Ovary (tissue), 9 donors: ENCODE measurements around the gene AMER3. TPM values are rescaled to one million over a fixed set of nuclear protein-coding genes. Genes with fewer than 3 reads are reported as not detected.
"Not testable (repeated sequence)": the region's sequence is repeated elsewhere in the genome, so short reads cannot be mapped to it uniquely, and the experiment has no call there.

Experiments
- DNase-seq, 5 donors: peaks; one replicate each; pipeline ENCODE4 v3.0.0-alpha.2; 2019 to 2020
- H3K27ac ChIP-seq, 2 donors: fragments of 200-600 bp; one replicate each; pipeline versions ENCODE4 v1.5.1 to v1.8.0; 2019 to 2022
- H3K27me3 ChIP-seq: fragments of 200-600 bp; one replicate; pipeline ENCODE4 v1.8.0; 2022
- H3K36me3 ChIP-seq: fragments of 200-600 bp; sonication (generic); one replicate; pipeline ENCODE4 v1.5.1; 2019
- H3K4me1 ChIP-seq: one replicate; pipeline ENCODE4 v1.8.1; 2013; ENCODE audit warnings: mild to moderate bottlenecking, moderate library complexity; ENCODE audit not compliant: insufficient read depth
- H3K4me3 ChIP-seq: fragments of 200-600 bp; sonication (generic); one replicate; pipeline ENCODE4 v1.5.1; 2017
- H3K9me3 ChIP-seq, 2 donors: fragments of 200-600 bp in 1 of 2; sonication (generic) in 1 of 2; one replicate each; pipeline versions ENCODE4 v1.5.1 to v1.8.1; 2013 to 2019; ENCODE audit warnings: mild to moderate bottlenecking in 1 of 2, moderate library complexity in 1 of 2
- EP300 ChIP-seq: sonication (generic); formaldehyde crosslinking; IDR thresholded peaks from one replicate; pipeline ENCODE4 v1.6.1; 2017; ENCODE audit warnings: antibody characterized with exemption
- POLR2A ChIP-seq: fragments of 450-650 bp; IDR thresholded peaks from one replicate; pipeline ENCODE4 v1.6.1; 2017; ENCODE audit warnings: antibody characterized with exemption, mild to moderate bottlenecking, moderate library complexity
- WGBS, 3 donors: extraction: QIAGEN DNeasy Blood & Tissue Kit in 1 of 3; methylation state at CpG; one replicate each; pipeline versions ENCODE4 v1.1.5 to v1.1.7; 2013 to 2017; 5-methylcytosine and 5-hydroxymethylcytosine counted together
- intact Hi-C, 4 donors: fragments of 100-400 bp; cut with DNase I; formaldehyde crosslinking; loops; one replicate each; pipeline versions ENCODE4 v1.11.0 to v1.15.1; 2022 to 2023
- polyA plus RNA-seq, 2 donors: library from polyadenylated mRNA; stranded (reverse); fragments of 200-250 nt in 1 of 2; fragments of 350-450 nt in 1 of 2; fragmentation: Illumina TruSeq in 1 of 2; extraction: RNeasy Lipid Tissue Mini Kit (QIAGEN cat#74804) in 1 of 2; gene quantifications; one replicate each; pipeline ENCODE4 v1.2.3, GENCODE V29; 2013 to 2014
- total RNA-seq, 7 donors: library from RNA; depleted of rRNA in 2 of 7; stranded (reverse); fragments of >200 nt in 2 of 7; fragmentation: NEBNext Ultra II Directional in 3 of 7; extraction: Animal tissue kit (Norgen Biotek cat#: 25700) in 3 of 7; gene quantifications; one replicate each; pipeline versions ENCODE4 v1.1.0 to v1.2.4, GENCODE V29; 2016 to 2023
- TF ChIP-seq, protein P1 (sequence below), 3 donors: fragments of 450-650 bp in 2 of 3; fragments of 200-600 bp in 1 of 3; IDR thresholded peaks; one replicate each; pipeline versions ENCODE4 v1.5.1 to v1.8.0; 2016 to 2022; ENCODE audit warnings: antibody characterized with exemption in 3 of 3, mild to moderate bottlenecking in 1 of 3
- donor health status: DM: no; HTN: no; CAD: no; lungs with moderate emphysema.
- donor health status: DM: no; HTN: no; CAD: no.
- donor health status: Bipolar disorder and iron deficiency.
- donor health status: DM: yes; HTN: yes; CAD: no.
- donor health status: DM: no; HTN: no; CAD: no.
- donor health status: DM: yes; HTN: yes; CAD: no.

Gene AMER3
- total and polyA plus RNA-seq, 9 donors = not detected

DNA sequence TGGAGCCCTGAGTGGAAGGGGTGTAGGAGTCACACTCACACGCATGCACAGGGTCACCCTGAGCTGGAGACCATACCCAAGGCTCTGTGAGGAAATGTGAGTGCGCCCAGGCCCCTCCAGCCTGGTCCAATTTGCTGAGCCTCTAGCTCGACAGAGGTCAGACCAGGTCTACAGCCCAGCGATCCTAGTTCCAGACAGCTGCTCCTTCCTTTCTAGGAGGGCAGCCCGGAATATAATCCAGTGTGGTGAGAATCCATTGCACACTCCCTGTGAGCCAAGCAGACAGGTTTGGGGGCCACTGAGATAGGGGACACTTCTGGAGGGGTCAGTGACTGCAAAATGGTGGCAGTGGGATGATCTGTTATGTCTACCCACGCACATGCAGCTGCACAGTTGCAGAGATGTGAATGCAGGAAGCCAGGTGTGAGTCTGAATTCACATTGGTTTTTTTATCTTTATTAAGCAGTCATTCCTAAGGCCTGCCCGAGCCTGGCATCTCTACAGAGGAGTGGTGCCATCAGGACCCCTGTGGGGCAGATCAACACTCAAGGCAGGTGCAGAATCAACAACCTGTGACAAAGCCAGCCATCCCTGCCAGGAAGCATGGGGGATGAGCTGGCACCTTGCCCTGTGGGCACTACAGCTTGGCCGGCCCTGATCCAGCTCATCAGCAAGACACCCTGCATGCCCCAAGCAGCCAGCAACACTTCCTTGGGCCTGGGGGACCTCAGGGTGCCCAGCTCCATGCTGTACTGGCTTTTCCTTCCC, 26.6 kb upstream of the AMER3 start, which contains the start of gene GPR148:
TSS of gene GPR148 (plus strand) at position 522 of the 768 bp plus-strand sequence. CDS start at position 604, 82 bp downstream.
- Histone ChIP-seq H3K36me3 (no peaks in the 10 kb centered on the region), H3K27me3 (no peaks in the 10 kb centered on the region), H3K4me1 (peaks cover 1% of the 10 kb centered on the region), H3K27ac (no peak within 1 kb of the TSS), H3K4me3 (peak within 1 kb of the TSS; percentile 41), H3K9me3 (no peaks in the 10 kb centered on the region)
- intact Hi-C loops = no loop called here
- 50 to 65% (median 53%) methylated on average over 8 of the region's 8 CpGs for WGBS, 3 donors
- TF ChIP-seq, protein P1, sequence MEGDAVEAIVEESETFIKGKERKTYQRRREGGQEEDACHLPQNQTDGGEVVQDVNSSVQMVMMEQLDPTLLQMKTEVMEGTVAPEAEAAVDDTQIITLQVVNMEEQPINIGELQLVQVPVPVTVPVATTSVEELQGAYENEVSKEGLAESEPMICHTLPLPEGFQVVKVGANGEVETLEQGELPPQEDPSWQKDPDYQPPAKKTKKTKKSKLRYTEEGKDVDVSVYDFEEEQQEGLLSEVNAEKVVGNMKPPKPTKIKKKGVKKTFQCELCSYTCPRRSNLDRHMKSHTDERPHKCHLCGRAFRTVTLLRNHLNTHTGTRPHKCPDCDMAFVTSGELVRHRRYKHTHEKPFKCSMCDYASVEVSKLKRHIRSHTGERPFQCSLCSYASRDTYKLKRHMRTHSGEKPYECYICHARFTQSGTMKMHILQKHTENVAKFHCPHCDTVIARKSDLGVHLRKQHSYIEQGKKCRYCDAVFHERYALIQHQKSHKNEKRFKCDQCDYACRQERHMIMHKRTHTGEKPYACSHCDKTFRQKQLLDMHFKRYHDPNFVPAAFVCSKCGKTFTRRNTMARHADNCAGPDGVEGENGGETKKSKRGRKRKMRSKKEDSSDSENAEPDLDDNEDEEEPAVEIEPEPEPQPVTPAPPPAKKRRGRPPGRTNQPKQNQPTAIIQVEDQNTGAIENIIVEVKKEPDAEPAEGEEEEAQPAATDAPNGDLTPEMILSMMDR (IDR thresholded peaks at IDR 0.05) = no peak
- TF ChIP-seq EP300 = no peak
- no peak for TF ChIP-seq POLR2A
- no peak for DNase-seq

- 87 to 90% (median 89%) methylated on average over 17 of the region's 17 CpGs for WGBS, 3 donors
- Histone ChIP-seq H3K4me3 (no peak overlapping the region), H3K9me3 (no peaks in the 10 kb centered on the region), H3K4me1 (peaks cover 1% of the 10 kb centered on the region), H3K27ac (no peak overlapping the region), H3K27me3 (no peaks in the 10 kb centered on the region), H3K36me3 (no peaks in the 10 kb centered on the region)
- DNase-seq = no peak
- TF ChIP-seq, protein P1 (IDR thresholded peaks at IDR 0.05) = no peak
- TF ChIP-seq POLR2A = no peak
- no peak for TF ChIP-seq EP300
- intact Hi-C loops = no loop called here
Observed at GRCh38 chr2:130729322-130730299, 25.7 kb upstream of the AMER3 start.

GRCh38 chr2:130732257-130732656, 23.1 kb upstream of the AMER3 start:
- intact Hi-C loops, DNase-seq, H3K36me3 ChIP-seq, H3K27me3 ChIP-seq, H3K27ac ChIP-seq, H3K4me3 ChIP-seq, H3K9me3 ChIP-seq, H3K4me1 ChIP-seq: not testable (repeated sequence)
- 86 to 91% (median 90%) methylated on average over 11 of the region's 11 CpGs for WGBS, 3 donors

DNA sequence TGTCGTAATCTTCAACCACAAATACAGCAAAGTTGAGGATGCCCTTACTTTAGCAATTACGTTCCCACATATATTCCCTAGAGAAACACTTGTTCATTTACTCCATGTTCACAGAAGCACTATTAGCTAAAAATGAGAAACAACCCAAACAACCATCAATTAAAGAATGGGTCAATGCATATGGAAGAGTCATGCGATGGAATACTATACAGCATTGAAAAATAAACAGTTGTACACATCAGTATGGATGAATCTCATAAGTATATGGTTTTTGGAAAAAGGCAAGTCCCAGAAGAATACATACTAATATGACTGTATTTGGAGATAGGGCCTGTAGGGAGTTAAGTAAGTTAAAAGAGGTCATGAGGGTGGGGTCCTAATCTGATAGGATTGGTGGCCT, 20.1 kb upstream of the AMER3 start:
- Histone ChIP-seq H3K27ac (no peak overlapping the region), H3K36me3 (no peaks in the 10 kb centered on the region), H3K9me3 (no peaks in the 10 kb centered on the region), H3K27me3 (no peaks in the 10 kb centered on the region), H3K4me1 (no peaks in the 10 kb centered on the region), H3K4me3 (no peak overlapping the region)
- WGBS, 3 donors = 93 to 98% (median 95%) methylated on average over 3 of the region's 3 CpGs
- intact Hi-C loops = no loop called here
- TF ChIP-seq POLR2A (no peak), EP300 (no peak)
- DNase-seq = no peak

DNA sequence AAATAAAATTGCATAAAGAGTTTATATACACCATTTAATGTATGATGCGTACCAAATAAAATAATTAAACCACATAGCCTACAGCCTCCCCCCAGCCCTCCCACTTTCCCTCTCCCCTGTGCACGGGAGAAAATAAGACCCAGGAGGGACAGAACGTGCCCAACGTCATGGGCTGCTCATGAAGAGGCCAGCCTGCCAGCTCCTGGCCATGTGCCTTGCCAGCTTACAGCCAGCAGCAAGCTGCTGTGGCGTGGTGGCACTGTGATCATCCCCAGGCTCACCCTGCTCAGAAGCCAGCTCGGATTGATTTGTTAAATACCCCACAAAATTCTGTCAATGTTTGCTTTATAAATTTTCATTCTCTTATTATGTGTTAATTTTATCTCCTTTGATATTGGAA, 18.9 kb upstream of the AMER3 start:
- WGBS, 3 donors = 75 to 76% (median 76%) methylated on average over 6 of the region's 6 CpGs
- no peaks in the 10 kb centered on the region for H3K27me3 ChIP-seq
- intact Hi-C loops = no loop called here
- no peak for DNase-seq
- no peaks in the 10 kb centered on the region for H3K36me3 ChIP-seq
- H3K27ac ChIP-seq = no peak overlapping the region
- H3K4me1 ChIP-seq = no peaks in the 10 kb centered on the region
- H3K9me3 ChIP-seq = no peaks in the 10 kb centered on the region
- no peak for TF ChIP-seq POLR2A
- TF ChIP-seq, protein P1 (IDR thresholded peaks at IDR 0.05) = no peak
- no peak for TF ChIP-seq EP300
- H3K4me3 ChIP-seq = no peak overlapping the region
